ENCODE data around the gene OR4C45.
"Not testable (repeated sequence)": the region's sequence is repeated elsewhere in the genome, so short reads cannot be mapped to it uniquely, and the experiment has no call there.

The OR4C45 gene

DNA sequence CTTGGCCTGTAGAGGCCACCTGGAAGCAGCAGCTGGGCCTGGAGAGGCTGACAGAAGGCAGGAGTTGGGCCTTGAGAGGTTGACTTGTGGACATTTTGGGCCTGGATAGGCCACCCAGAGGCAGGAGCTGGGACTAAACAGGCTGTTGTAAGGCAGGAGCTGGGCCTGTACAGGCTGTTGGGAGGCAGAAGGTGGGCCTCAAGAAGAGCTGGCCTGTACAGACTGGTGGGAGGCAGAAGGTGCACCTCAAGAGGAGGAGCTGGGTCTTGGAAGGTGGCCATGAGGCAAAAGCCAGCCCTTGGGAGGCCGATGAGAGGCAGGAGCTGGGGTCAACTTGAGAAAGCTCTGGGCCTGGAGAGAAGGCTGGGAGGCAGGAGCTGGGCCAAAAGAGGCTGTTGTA lies 45.3 kb downstream of the OR4C45 start:
- Histone ChIP-seq H3K4me1 (ENCODE audit: insufficient read depth, low read length) (no peaks in the 10 kb centered on the region), H3K9me3 (ENCODE audit: control insufficient read depth, insufficient read depth, low read length) (no peaks in the 10 kb centered on the region)

DNA sequence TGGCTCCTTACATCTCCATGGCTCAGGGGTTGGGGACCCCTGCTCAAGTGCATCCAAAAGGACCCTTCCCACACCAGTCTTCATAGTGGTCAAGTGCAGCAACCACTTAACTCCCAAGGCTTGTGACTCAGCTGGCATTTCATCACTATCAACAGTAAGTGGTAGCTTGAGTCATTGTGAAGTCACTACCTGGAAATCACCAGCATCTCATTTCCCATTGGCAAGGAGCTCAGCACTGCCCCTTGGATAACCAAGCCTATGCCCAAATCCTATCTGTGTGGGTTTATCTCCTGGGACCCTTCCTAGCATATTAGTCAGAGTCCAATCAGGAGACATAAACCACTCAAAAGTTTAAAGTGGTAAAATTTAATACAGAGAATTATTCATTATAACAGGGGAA lies 46.3 kb downstream of the OR4C45 start:
- H3K9ac ChIP-seq (ENCODE audit: low read depth, low read length); H3K36me3 ChIP-seq (ENCODE audit: insufficient read depth, low read length); H3K4me1 ChIP-seq (ENCODE audit: insufficient read depth, low read length); H3K9me3 ChIP-seq (ENCODE audit: control insufficient read depth, insufficient read depth, low read length): not testable (repeated sequence)

More for the DNA sequence above, 45.3 kb downstream of the OR4C45 start:
- Histone ChIP-seq H3K36me3 (ENCODE audit: insufficient read depth, low read length) (no peaks in the 10 kb centered on the region), H3K9ac (ENCODE audit: low read depth, low read length) (no peak overlapping the region)

DNA sequence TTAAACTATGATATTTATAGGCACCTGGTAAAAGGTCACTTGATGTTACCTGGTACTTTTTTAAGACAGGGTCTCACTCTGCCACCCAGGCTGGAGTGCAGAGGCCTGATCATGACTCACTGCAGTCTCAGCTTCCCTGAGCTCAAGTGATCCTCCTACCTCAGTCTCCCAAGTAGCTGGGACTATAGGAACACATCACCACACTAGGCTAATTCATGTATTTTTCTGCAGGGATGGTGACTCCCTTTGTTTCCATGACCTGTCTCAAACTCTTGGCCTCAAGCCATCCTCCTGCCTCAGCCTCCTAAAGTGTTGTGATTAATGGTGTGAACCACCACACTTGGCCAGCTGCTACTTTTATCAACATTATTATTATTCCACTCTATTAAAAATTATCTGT lies 47.6 kb downstream of the OR4C45 start:
- Histone ChIP-seq H3K9ac (ENCODE audit: low read depth, low read length) (no peak overlapping the region), H3K9me3 (ENCODE audit: control insufficient read depth, insufficient read depth, low read length) (no peaks in the 10 kb centered on the region), H3K4me1 (ENCODE audit: insufficient read depth, low read length) (no peaks in the 10 kb centered on the region), H3K36me3 (ENCODE audit: insufficient read depth, low read length) (no peaks in the 10 kb centered on the region)
